GM13976 (cell line): ENCODE results near the gene TNMD.

Source experiments
- DNase-seq: peaks from one replicate; pipeline ENCODE4 v3.0.0; 2012; ENCODE audit warnings: low spot score
- CTCF ChIP-seq: IDR thresholded peaks from 2 replicates; pipeline ENCODE4 v1.5.1; 2012; ENCODE audit warnings: borderline replicate concordance, mild to moderate bottlenecking; ENCODE audit not compliant: insufficient read depth; ENCODE audit errors: extremely low read depth, missing control alignments, control extremely low read depth
- in situ Hi-C: fragments of 300-500 bp; cut with MboI; formaldehyde crosslinking; loops from one replicate; pipeline ENCODE4 v1.12.0; 2022; ENCODE audit warnings: low sequenced_read_pairs, mixed read lengths, inconsistent platforms; ENCODE audit not compliant: unreplicated experiment

The TNMD gene

DNA sequence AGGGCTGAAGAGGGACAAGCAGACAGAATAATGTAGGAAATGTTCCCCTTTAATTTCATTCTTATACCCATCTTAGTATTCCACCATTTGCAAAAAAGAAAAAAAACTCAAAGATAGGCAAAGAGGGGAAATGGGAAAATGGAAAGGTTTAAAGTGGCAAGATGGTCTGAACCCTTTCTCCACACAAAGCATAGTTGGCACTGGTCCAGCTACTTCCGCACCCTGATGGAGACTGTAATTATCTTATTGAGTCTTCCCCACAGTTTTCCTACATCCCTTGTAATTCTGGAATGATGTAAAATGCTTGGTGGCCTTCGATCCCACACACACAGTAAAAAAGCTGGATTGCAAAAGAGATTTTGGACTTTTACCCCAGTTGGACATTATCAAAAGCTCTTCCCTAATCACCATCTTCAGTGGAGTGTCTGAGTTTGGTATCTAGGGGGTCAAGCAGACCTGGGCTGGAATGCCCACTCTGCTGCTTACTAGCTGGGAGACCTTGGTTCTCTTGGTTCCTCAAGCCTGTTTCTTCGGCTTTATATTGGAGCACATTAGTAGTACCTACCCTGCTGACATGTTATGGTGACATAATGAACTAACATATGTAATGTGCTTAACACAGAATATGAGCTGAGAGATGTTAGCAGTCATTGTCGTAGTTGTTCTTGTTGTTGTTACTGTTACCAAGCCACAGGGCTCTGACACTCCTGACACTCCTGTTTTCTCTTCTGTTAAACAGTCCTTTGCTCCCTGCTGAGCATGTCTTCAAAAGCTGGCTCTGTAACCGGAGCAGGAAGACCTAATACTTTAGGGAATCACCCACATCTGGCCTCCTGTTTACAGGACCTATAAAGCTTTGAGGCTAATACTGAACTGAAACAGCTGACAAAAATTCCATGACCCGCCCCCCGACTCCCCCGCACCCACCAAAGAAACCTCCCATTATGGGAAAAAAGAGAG, 64.0 kb downstream of the TNMD start:
- TF ChIP-seq CTCF: no peak
- in situ Hi-C loops: no loop called here
- DNase-seq: no peak
